Erythroblast (primary cell): ENCODE results near the gene BIRC6.

Experiments
- GATA1 ChIP-seq: IDR thresholded peaks from 2 replicates; pipeline ENCODE4 v1.6.1; 2011; ENCODE audit warnings: low read depth, mild to moderate bottlenecking, control low read depth, low read length, moderate library complexity
- POLR2A ChIP-seq: IDR thresholded peaks from 2 replicates; pipeline ENCODE4 v1.6.1; 2011; ENCODE audit warnings: mild to moderate bottlenecking, low read length

DNA sequence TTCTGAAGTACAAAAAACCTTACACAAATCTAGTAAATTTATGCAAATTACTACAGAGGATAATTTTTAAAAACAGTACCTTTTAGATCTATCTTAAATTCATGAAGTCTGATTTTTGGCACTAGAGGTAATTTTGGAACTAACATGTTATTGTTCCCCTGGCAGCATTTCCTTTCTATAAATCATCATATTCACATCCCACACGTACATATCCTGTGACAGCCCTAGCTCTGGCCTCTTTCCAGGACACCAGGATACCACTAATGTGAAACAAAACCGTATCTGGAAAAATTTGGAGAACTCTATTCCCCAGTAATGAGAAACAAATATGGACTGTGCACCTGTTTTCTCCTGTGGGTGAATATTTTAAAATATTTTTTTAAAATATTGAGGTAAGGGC, 14.0 kb upstream of the BIRC6 start:
- no peak for TF ChIP-seq POLR2A
- TF ChIP-seq GATA1: no peak
